ENCODE data around the gene NNT. TPM values are rescaled to one million over a fixed set of nuclear protein-coding genes. Genes with fewer than 3 reads are reported as not detected.

NNT gene
- total and polyA plus RNA-seq, 2 of the 8 experiments (the other 6 are each of a cell fraction or from before 2014, with no cell fraction given) = 11.0 to 22.2 TPM

DNA sequence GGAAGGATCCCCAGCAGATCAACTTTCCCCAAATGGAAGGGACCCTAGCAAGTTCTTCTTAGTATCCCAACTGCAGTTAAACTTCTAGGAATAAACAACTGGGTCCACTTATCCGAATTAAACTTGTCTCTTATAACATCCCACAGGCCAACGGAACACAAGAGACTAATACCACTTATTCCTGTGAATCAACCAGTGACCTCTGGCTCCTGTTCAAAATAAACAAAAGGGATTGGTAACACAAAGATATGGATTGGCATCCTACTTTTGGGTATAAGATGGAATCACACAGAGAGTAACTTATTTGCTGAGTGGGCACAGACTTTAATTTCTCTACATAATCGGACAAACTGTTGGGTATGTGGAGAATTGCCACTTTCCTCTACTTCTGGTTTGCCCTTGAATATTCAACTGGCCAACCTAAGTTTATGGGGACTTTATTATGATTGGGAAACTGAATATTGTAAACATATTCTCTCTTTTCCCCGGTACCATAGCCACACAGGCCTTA, 33.7 kb upstream of the NNT start:
- Histone ChIP-seq H3K9ac (replicated peaks in 1 of 4; ENCODE audit: extremely low read depth in 1 of 4, low read depth in 3 of 4, low read length in 3 of 4) (no peak overlapping the region), H4K20me1 (replicated peaks in 1 of 2; ENCODE audit: control insufficient read depth in 1 of 2, insufficient read depth in 2 of 2, low read length in 2 of 2) (no peaks in the 10 kb centered on the region), H3K27ac (ENCODE audit: low read depth, low read length) (no peak overlapping the region), H2AFZ (ENCODE audit: low read length) (no peak overlapping the region), H3K23ac (ENCODE audit: insufficient read length) (no peak overlapping the region), H3K4ac (replicated peaks; ENCODE audit: insufficient read length, low read depth, low read length) (no peak overlapping the region), H2BK20ac (ENCODE audit: low read length) (no peak overlapping the region), H2BK12ac (ENCODE audit: low read depth, low read length) (no peak overlapping the region), H3K18ac (ENCODE audit: extremely low read depth, low read length) (no peak overlapping the region), H4K91ac (replicated peaks; ENCODE audit: insufficient read length, low read length) (no peak overlapping the region), H3K14ac (ENCODE audit: insufficient read length) (no peak overlapping the region), H3K4me3 (ENCODE audit: extremely low read depth in 1 of 4, insufficient read depth in 2 of 4, low read depth in 3 of 4, low read length in 4 of 4) (no peak overlapping the region), H3K36me3 (ENCODE audit: control insufficient read depth in 2 of 4, insufficient read depth in 4 of 4, low read length in 3 of 4) (no peaks in the 10 kb centered on the region), H4K5ac (ENCODE audit: insufficient read length, low read depth, low read length) (no peak overlapping the region), H3K4me1 (replicated peaks in 1 of 4; ENCODE audit: control insufficient read depth in 3 of 4, insufficient read depth in 4 of 4, low read length in 3 of 4) (no peaks in the 10 kb centered on the region), H3K9me3 (ENCODE audit: insufficient read depth in 2 of 2, low read depth in 1 of 2, low read length in 1 of 2) (no peaks in the 10 kb centered on the region), H2AK5ac (ENCODE audit: low read depth, low read length) (no peak overlapping the region), H3K79me1 (ENCODE audit: low read depth, low read length) (no peaks in the 10 kb centered on the region), H3K79me2 (ENCODE audit: control insufficient read depth in 1 of 2, insufficient read depth in 2 of 2, low read length in 2 of 2) (no peaks in the 10 kb centered on the region), H4K8ac (ENCODE audit: extremely low read depth, insufficient read depth, low read length) (no peak overlapping the region), H3K23me2 (ENCODE audit: low read depth, low read length) (no peaks in the 10 kb centered on the region), H3K56ac (replicated peaks; ENCODE audit: insufficient read length, low read depth, low read length) (no peak overlapping the region), H2BK5ac (ENCODE audit: low read depth, low read length) (no peak overlapping the region), H3K27me3 (replicated peaks in 1 of 4; ENCODE audit: control insufficient read depth in 3 of 4, extremely low read depth in 1 of 4, insufficient read depth in 3 of 4, low read length in 3 of 4) (no peaks in the 10 kb centered on the region), H2BK15ac (ENCODE audit: low read length) (no peak overlapping the region), H3K4me2 (ENCODE audit: insufficient read depth in 1 of 2, low read depth in 2 of 2, low read length in 2 of 2) (no peak overlapping the region), H2BK120ac (replicated peaks; ENCODE audit: low read depth, low read length) (no peak overlapping the region)
- DNase-seq (ENCODE audit: low read depth in 1 of 2, low spot score in 2 of 2) (no peak), FAIRE-seq (no peak)
- CTCF ChIA-PET (ENCODE audit: partially characterized antibody) = no interaction called here
- 97% methylated on average over 4 of the region's 4 CpGs; no CpG with 5 or more reads in 1 of the 2 experiments for WGBS, 2 experiments (ENCODE audit: extremely low coverage in 1 of 2, insufficient coverage in 1 of 2, insufficient read length in 1 of 2, insufficient replicate concordance in 2 of 2, low coverage in 1 of 2, low lambda C conversion rate in 2 of 2, missing lambda C conversion rate in 1 of 2)
- POLR2A ChIA-PET (ENCODE audit: partially characterized antibody) = interaction anchor here (1.9 kb wide), 1 partner anchor 55 kb away, joined by 4 read pairs; the partner anchor contains the start of gene C5orf34
